Lower leg skin (tissue), 3 donors: ENCODE results near the gene LYPLA2.

Experiments
- POLR2A ChIP-seq, 2 donors: fragments of 450-650 bp; IDR thresholded peaks; one replicate each; pipeline ENCODE4 v1.6.1; 2016 to 2017; ENCODE audit warnings: antibody characterized with exemption in 2 of 2, mild to moderate bottlenecking in 1 of 2, moderate library complexity in 1 of 2
- TF ChIP-seq, protein P1 (sequence below), 3 donors: fragments of 450-650 bp; IDR thresholded peaks; one replicate each; pipeline ENCODE4 v1.5.1; 2016; ENCODE audit warnings: antibody characterized with exemption in 3 of 3, mild to moderate bottlenecking in 3 of 3, moderate library complexity in 2 of 3

DNA sequence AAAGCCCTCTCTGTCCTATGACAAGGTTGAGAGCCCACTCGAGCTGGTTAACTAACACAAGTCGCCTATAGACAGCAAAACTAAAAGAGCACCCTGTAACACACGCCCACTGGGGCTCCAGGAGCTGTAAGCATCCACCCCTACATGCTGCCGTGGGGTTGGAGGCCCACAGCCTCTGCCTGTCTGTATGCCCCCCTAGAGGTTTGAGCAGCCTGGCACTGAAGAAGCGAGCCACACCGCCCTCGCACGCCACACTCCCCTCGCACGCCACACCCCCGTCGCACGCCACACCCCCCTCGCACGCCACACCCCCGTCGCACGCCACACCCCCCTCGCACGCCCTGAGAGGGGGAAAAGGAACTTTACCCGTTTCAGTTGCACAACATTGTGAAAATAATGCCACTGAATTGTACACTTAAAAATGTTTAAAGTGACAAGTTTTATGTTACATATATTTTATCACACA, 47.5 kb downstream of the LYPLA2 start:
- TF ChIP-seq POLR2A (IDR thresholded peaks at IDR 0.05), result no peak
- TF ChIP-seq, protein P1, sequence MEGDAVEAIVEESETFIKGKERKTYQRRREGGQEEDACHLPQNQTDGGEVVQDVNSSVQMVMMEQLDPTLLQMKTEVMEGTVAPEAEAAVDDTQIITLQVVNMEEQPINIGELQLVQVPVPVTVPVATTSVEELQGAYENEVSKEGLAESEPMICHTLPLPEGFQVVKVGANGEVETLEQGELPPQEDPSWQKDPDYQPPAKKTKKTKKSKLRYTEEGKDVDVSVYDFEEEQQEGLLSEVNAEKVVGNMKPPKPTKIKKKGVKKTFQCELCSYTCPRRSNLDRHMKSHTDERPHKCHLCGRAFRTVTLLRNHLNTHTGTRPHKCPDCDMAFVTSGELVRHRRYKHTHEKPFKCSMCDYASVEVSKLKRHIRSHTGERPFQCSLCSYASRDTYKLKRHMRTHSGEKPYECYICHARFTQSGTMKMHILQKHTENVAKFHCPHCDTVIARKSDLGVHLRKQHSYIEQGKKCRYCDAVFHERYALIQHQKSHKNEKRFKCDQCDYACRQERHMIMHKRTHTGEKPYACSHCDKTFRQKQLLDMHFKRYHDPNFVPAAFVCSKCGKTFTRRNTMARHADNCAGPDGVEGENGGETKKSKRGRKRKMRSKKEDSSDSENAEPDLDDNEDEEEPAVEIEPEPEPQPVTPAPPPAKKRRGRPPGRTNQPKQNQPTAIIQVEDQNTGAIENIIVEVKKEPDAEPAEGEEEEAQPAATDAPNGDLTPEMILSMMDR (IDR thresholded peaks at IDR 0.05), result no peak
